ENCODE data around the gene CENPH.

- TF ChIP-seq EP300 (IDR thresholded peaks at IDR 0.05; ENCODE audit: borderline replicate concordance): no peak
- TF ChIP-seq RAD21 (IDR thresholded peaks at IDR 0.05; ENCODE audit: low read depth): no peak
- TF ChIP-seq TAF1 (IDR thresholded peaks at IDR 0.05; ENCODE audit: low read depth): no peak
- no peak for TF ChIP-seq TEAD4 (IDR thresholded peaks at IDR 0.05)
- no peak for TF ChIP-seq FOXM1 (IDR thresholded peaks at IDR 0.05; ENCODE audit: borderline replicate concordance, low read depth)
- TF ChIP-seq YY1 (IDR thresholded peaks at IDR 0.05; ENCODE audit: low read depth): no peak
- no peak for TF ChIP-seq REST (IDR thresholded peaks at IDR 0.05; ENCODE audit: low read depth)
- TF ChIP-seq TCF12 (IDR thresholded peaks at IDR 0.05; ENCODE audit: low read depth): no peak
- no peak for TF ChIP-seq CEBPB (IDR thresholded peaks at IDR 0.05)
- no peak for TF ChIP-seq EGR1 (IDR thresholded peaks at IDR 0.05)
- TF ChIP-seq USF1 (IDR thresholded peaks at IDR 0.05): no peak
- no peak for TF ChIP-seq MAX (IDR thresholded peaks at IDR 0.05)
These were observed 49.4 kb downstream of the CENPH start for GRCh38 chr5:69238760-69239251.
